Activated naive CD4-positive, alpha-beta T cell treated with anti-CD3 and anti-CD28 coated beads, Interleukin-2, amount 50 U/mL, for 72 hours (primary cell): ENCODE measurements around the gene NDUFA13. TPM values are rescaled to one million over a fixed set of nuclear protein-coding genes. Genes with fewer than 3 reads are reported as not detected.
"Not testable (repeated sequence)": the region's sequence is repeated elsewhere in the genome, so short reads cannot be mapped to it uniquely, and the experiment has no call there.

Experiments
- ATAC-seq, 2 donors: fragments of 150-1000 bp; cut with Tn5 transposase; 2 replicates each; pipeline ENCODE4 v1.10.0; 2021; ENCODE audit warnings: mild to moderate bottlenecking in 2 of 2, moderate library complexity in 2 of 2
- DNase-seq, 2 donors: peaks; one replicate each; pipeline ENCODE4 v3.0.0; 2021 to 2022; ENCODE audit warnings: low spot score in 2 of 2
- H3K27ac Mint-ChIP-seq, 2 donors: one replicate each; pipeline ENCODE4 v1.8.0; 2022; ENCODE audit warnings: mild to moderate bottlenecking in 2 of 2, mixed read lengths in 2 of 2
- H3K36me3 Mint-ChIP-seq, 2 donors: one replicate each; pipeline ENCODE4 v1.8.0; 2022; ENCODE audit warnings: mixed read lengths in 2 of 2
- H3K9me3 Mint-ChIP-seq, 2 donors: one replicate each; pipeline ENCODE4 v1.8.0; 2022; ENCODE audit warnings: mixed read lengths in 2 of 2
- total RNA-seq, 2 donors: library from RNA; stranded (reverse); gene quantifications; one replicate each; pipeline ENCODE4 v1.2.3, GENCODE V29; 2022

The NDUFA13 gene
- 100 to 1,000 TPM; 358 to 407 TPM for total RNA-seq

GRCh38 chr19:19515642-19516519 lies at the start of gene NDUFA13:
Gene NDUFA13 (plus strand): TSS chr19:19516225. CDS start chr19:19516239, 14 bp downstream.
- peak; percentile 95 to 96 for DNase-seq
- peaks cover 14 to 20% of the 10 kb centered on the region in 2 donors for H3K36me3 Mint-ChIP-seq
- ATAC-seq: peak; percentile 93 to 96
- peak within 1 kb of the TSS; percentile 93 to 97 for H3K27ac Mint-ChIP-seq
- no peaks in the 10 kb centered on the region for H3K9me3 Mint-ChIP-seq

GRCh38 chr19:19468424-19469050 lies 47.5 kb upstream of the NDUFA13 start:
- Mint-ChIP-seq H3K36me3 (peaks cover 41 to 58% of the 10 kb centered on the region in 2 donors), H3K27ac (peak overlapping the region; percentile 29 to 58), H3K9me3 (peaks cover 15 to 30% of the 10 kb centered on the region in 2 donors)
- DNase-seq (no peak), ATAC-seq (no peak)

- peaks cover 15 to 25% of the 10 kb centered on the region in 2 donors for H3K9me3 Mint-ChIP-seq
- ATAC-seq (no peak), DNase-seq (no peak)
- peaks cover 36 to 44% of the 10 kb centered on the region in 2 donors for H3K36me3 Mint-ChIP-seq
- H3K27ac Mint-ChIP-seq: peak overlapping the region in 1 of 2 donors; percentile 42
These were observed 45.4 kb upstream of the NDUFA13 start for GRCh38 chr19:19470579-19470978.

- no peak for ATAC-seq
- peaks cover 26 to 33% of the 10 kb centered on the region in 2 donors for H3K36me3 Mint-ChIP-seq
- peak overlapping the region in 1 of 2 donors; percentile 57 for H3K27ac Mint-ChIP-seq
- H3K9me3 Mint-ChIP-seq: peaks cover 15 to 16% of the 10 kb centered on the region in 2 donors
- no peak for DNase-seq
These were observed 44.3 kb upstream of the NDUFA13 start for GRCh38 chr19:19471682-19472081.

GRCh38 chr19:19472106-19472505 lies 43.9 kb upstream of the NDUFA13 start:
- peaks cover 15 to 16% of the 10 kb centered on the region in 2 donors for H3K9me3 Mint-ChIP-seq
- DNase-seq, ATAC-seq: not testable (repeated sequence)
- peaks cover 21 to 28% of the 10 kb centered on the region in 2 donors for H3K36me3 Mint-ChIP-seq
- H3K27ac Mint-ChIP-seq: peak overlapping the region; percentile 57 to 72

GRCh38 chr19:19475015-19475765 lies 40.8 kb upstream of the NDUFA13 start:
- Mint-ChIP-seq H3K36me3 (peaks cover 0 to 4% of the 10 kb centered on the region in 2 donors), H3K9me3 (no peaks in the 10 kb centered on the region), H3K27ac (peak overlapping the region; percentile 81 to 97)
- no peak for DNase-seq
- no peak for ATAC-seq

GRCh38 chr19:19475849-19476828 lies 39.9 kb upstream of the NDUFA13 start:
- no peak for ATAC-seq
- no peak for DNase-seq
- Mint-ChIP-seq H3K27ac (peak overlapping the region; percentile 81 to 97), H3K9me3 (no peaks in the 10 kb centered on the region), H3K36me3 (peaks cover 0 to 4% of the 10 kb centered on the region in 2 donors)

GRCh38 chr19:19477705-19478383 lies 38.2 kb upstream of the NDUFA13 start:
- H3K9me3 Mint-ChIP-seq: no peaks in the 10 kb centered on the region
- ATAC-seq: no peak
- H3K27ac Mint-ChIP-seq: peak overlapping the region; percentile 22 to 81
- no peak for DNase-seq
- H3K36me3 Mint-ChIP-seq: peaks cover 0 to 7% of the 10 kb centered on the region in 2 donors

- DNase-seq: peak in 1 of 2 donors; percentile 41
- peak overlapping the region; percentile 9 to 56 for H3K27ac Mint-ChIP-seq
- ATAC-seq: peak; percentile 89 to 92
- peaks cover 5 to 7% of the 10 kb centered on the region in 2 donors for H3K36me3 Mint-ChIP-seq
- H3K9me3 Mint-ChIP-seq: no peaks in the 10 kb centered on the region
These were observed 35.3 kb upstream of the NDUFA13 start for GRCh38 chr19:19480688-19481087.

GRCh38 chr19:19482809-19483596 lies 33.0 kb upstream of the NDUFA13 start:
- H3K9me3 Mint-ChIP-seq: no peaks in the 10 kb centered on the region
- DNase-seq (no peak), ATAC-seq (peak in 1 of 2 donors; percentile 29)
- peaks cover 5 to 7% of the 10 kb centered on the region in 2 donors for H3K36me3 Mint-ChIP-seq
- peak overlapping the region; percentile 44 to 87 for H3K27ac Mint-ChIP-seq

GRCh38 chr19:19485161-19485997 lies 30.6 kb upstream of the NDUFA13 start:
- Mint-ChIP-seq H3K36me3 (peaks cover 5 to 7% of the 10 kb centered on the region in 2 donors), H3K9me3 (no peaks in the 10 kb centered on the region), H3K27ac (peak overlapping the region; percentile 74 to 94)
- no peak for ATAC-seq
- no peak for DNase-seq

- no peak for ATAC-seq
- no peaks in the 10 kb centered on the region for H3K9me3 Mint-ChIP-seq
- H3K36me3 Mint-ChIP-seq: peaks cover 5 to 11% of the 10 kb centered on the region in 2 donors
- DNase-seq: no peak
- H3K27ac Mint-ChIP-seq: peak overlapping the region; percentile 74 to 94
These were observed 30.1 kb upstream of the NDUFA13 start for GRCh38 chr19:19485998-19486290.

- H3K27ac Mint-ChIP-seq: peak overlapping the region; percentile 94 to 99
- ATAC-seq (no peak), DNase-seq (no peak)
- peaks cover 5 to 11% of the 10 kb centered on the region in 2 donors for H3K36me3 Mint-ChIP-seq
- no peaks in the 10 kb centered on the region for H3K9me3 Mint-ChIP-seq
These were observed 29.5 kb upstream of the NDUFA13 start for GRCh38 chr19:19486343-19487076.
